ENCODE results near the gene DUSP11.

The DUSP11 gene

GRCh38 chr2:73714091-73714490 lies 65.8 kb downstream of the DUSP11 start:
- FAIRE-seq (no peak), DNase-seq (ENCODE audit: insufficient read length) (no peak)
- TF ChIP-seq TAF1 (IDR thresholded peaks at IDR 0.05; ENCODE audit: borderline replicate concordance, low read depth, low read length) (no peak), POLR2A (IDR thresholded peaks at IDR 0.05; ENCODE audit: low read depth, low read length) (no peak), POLR2AphosphoS5 (IDR thresholded peaks at IDR 0.05; ENCODE audit: low read depth, low read length) (no peak)
